Hepatocyte (in vitro differentiated cells): ENCODE data around the gene ORAI2.
"Not testable (repeated sequence)": the region's sequence is repeated elsewhere in the genome, so short reads cannot be mapped to it uniquely, and the experiment has no call there.

Experiments
- EZH2 ChIP-seq: fragments of 200-600 bp; sonication (generic); IDR thresholded peaks from 2 replicates; pipeline ENCODE4 v1.6.1; 2016; ENCODE audit warnings: antibody characterized with exemption, mild to moderate bottlenecking, borderline replicate concordance
- EZH2phosphoT487 ChIP-seq: fragments of 200-600 bp; sonication (generic); IDR thresholded peaks from one replicate; pipeline ENCODE4 v1.6.1; 2018; ENCODE audit warnings: antibody characterized with exemption, mild to moderate bottlenecking, low read depth, moderate library complexity; ENCODE audit not compliant: unreplicated experiment, severe bottlenecking
- TF ChIP-seq, protein P1 (sequence below): fragments of 200-600 bp; sonication (generic); IDR thresholded peaks from 2 replicates; pipeline ENCODE4 v1.5.1; 2016; ENCODE audit warnings: antibody characterized with exemption, mild to moderate bottlenecking; ENCODE audit not compliant: poor library complexity

DNA sequence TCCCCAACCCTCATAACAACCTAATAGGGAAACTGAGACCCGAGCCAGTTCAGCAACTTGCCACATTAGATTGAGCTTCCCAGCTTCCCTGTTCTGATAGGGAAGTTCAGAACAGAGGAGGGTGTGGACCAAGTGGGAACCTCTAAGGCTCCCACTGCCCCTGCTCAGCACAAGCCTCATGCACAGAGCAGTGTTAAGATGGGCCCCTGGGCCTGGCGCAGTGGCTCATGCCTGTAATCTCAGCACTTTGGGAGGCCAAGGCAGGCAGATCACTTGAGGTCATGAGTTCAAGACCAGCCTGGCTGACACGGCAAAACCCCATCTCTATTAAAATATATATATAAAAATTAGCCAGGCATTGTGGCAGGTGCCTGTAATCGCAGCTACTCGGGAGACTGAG lies 63.9 kb downstream of the ORAI2 start:
- TF ChIP-seq, protein P1, sequence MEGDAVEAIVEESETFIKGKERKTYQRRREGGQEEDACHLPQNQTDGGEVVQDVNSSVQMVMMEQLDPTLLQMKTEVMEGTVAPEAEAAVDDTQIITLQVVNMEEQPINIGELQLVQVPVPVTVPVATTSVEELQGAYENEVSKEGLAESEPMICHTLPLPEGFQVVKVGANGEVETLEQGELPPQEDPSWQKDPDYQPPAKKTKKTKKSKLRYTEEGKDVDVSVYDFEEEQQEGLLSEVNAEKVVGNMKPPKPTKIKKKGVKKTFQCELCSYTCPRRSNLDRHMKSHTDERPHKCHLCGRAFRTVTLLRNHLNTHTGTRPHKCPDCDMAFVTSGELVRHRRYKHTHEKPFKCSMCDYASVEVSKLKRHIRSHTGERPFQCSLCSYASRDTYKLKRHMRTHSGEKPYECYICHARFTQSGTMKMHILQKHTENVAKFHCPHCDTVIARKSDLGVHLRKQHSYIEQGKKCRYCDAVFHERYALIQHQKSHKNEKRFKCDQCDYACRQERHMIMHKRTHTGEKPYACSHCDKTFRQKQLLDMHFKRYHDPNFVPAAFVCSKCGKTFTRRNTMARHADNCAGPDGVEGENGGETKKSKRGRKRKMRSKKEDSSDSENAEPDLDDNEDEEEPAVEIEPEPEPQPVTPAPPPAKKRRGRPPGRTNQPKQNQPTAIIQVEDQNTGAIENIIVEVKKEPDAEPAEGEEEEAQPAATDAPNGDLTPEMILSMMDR = not testable (repeated sequence)
- TF ChIP-seq EZH2, EZH2phosphoT487: not testable (repeated sequence)
